Measurements from ENCODE around the gene GUCD1.
A peak's percentile ranks its signal among the peaks of the same experiment; 100 is the strongest.

GUCD1 gene

GRCh38 chr22:24504540-24504939 lies 50.4 kb downstream of the GUCD1 start:
- no peak for DNase-seq (ENCODE audit: low read depth in 1 of 2, low spot score in 1 of 2)

- DNase-seq (ENCODE audit: low read depth in 1 of 2, low spot score in 1 of 2), result no peak
These were observed 51.0 kb downstream of the GUCD1 start for GRCh38 chr22:24503843-24504338.

DNA sequence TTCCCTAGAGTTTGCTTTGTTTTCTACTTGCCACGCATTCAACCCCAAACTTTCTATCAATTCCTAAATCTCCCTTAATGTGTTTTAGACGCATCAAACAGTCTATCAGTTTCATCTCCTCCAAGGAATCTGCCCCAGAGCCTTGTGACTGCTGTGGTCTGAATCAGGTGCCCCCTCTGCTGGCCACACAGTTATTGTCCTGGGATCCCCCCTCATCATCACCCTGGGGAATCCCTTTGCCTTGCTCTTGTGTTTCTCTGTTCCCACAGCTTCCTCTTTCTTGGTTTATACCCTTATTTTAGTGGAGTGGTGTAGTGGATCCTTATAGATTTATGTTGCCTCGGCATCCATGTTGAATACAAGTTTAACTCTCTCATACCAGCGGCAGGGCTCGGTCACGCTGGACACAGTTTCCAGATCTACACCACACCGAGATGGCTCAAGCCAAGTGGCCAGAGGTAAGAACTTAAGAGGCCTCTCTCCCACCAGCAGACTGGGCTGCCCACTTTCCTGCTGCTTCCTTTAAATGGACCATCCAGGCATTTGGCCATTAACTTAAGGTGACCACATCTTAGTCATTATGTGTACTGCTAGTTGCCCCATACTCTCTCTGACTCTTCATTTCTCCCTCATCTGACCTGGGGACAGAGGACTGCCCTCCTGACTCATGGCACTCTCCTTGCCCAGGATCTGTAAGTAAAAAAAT lies 51.6 kb downstream of the GUCD1 start:
- peak; percentile 36 to 50 for DNase-seq (ENCODE audit: low read depth in 1 of 2, low spot score in 1 of 2)

GRCh38 chr22:24502541-24502940 lies 52.4 kb downstream of the GUCD1 start:
- no peak for DNase-seq (ENCODE audit: low read depth in 1 of 2, low spot score in 1 of 2)

GRCh38 chr22:24502034-24502433 lies 52.9 kb downstream of the GUCD1 start:
- no peak for DNase-seq (ENCODE audit: low read depth in 1 of 2, low spot score in 1 of 2)

- no peak for DNase-seq (ENCODE audit: low read depth in 1 of 2, low spot score in 1 of 2)
These were observed 53.5 kb downstream of the GUCD1 start for GRCh38 chr22:24501301-24502005.

DNA sequence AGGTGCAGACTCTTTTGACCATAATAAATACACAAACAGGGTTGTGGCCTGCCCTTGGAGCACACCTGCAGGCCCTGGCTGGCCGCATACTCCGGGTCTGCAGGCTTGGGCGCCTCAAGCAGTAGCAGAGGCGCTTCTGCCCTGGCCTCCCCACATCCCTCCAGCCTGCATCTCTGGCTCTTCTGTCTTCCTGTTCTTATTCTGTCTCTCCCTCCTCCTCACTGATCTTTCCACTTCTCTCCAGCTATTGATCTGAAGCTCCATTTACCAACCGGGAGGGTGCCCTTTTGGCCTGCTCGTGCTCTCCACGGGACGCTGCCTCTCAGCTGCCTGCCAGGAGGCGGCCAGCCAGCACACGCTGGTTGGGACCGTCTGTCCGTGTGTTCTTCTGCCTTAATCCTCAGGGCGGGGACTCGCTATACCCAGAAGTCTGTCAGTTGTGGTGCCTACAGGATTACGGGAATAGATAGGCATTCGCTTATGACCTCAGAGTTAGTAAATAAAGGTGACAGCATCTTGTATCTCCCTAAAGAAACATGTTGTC lies 54.6 kb downstream of the GUCD1 start:
- DNase-seq (ENCODE audit: low read depth in 1 of 2, low spot score in 1 of 2), result no peak

- no peak for DNase-seq (ENCODE audit: low read depth in 1 of 2, low spot score in 1 of 2)
These were observed 55.1 kb downstream of the GUCD1 start for GRCh38 chr22:24499706-24500276.

DNA sequence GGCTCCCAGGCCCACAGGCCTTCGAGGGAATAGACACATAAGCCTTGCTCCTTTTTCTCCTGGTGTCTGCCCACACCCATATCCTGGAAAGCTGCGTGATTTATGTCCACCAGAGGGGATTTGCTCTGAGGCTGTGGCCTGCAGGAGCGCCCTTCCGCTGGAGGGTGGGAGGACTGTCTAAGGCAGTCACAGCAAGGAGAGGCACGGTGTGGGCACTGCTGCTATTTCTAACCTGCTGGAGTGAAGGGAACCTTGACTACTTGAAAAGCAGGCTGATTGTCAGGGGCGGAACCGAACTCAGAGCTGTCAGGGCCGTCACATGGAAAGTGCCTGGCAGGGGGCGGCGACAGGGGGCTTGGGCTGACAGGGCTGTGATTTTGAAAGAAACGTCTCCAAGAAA lies 56.1 kb downstream of the GUCD1 start:
- no peak for DNase-seq (ENCODE audit: low read depth in 1 of 2, low spot score in 1 of 2)

- DNase-seq (ENCODE audit: low read depth in 1 of 2, low spot score in 1 of 2), result no peak
These were observed 57.1 kb downstream of the GUCD1 start for GRCh38 chr22:24497841-24498258.

- no peak for DNase-seq (ENCODE audit: low read depth in 1 of 2, low spot score in 1 of 2)
These were observed 58.3 kb downstream of the GUCD1 start for GRCh38 chr22:24496661-24497060.

GRCh38 chr22:24496234-24496633 lies 58.7 kb downstream of the GUCD1 start:
- DNase-seq (ENCODE audit: low read depth in 1 of 2, low spot score in 1 of 2), result no peak

DNA sequence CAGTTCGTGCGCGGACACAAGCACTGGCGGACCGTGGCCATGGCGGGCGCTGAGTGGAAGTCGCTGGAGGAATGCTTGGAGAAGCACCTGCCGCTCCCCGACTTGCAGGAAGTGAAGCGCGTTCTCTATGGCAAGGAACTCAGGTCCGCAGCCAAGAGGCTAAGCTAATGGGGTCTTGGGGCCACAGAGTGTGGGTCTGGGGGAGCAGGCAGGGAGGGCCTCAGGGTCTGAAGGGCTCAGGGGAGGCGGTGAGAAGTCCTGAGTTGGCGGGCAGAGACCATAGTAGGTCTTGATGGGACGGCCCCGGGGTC lies 59.6 kb downstream of the GUCD1 start:
- no peak for DNase-seq (ENCODE audit: low read depth in 1 of 2, low spot score in 1 of 2)

DNA sequence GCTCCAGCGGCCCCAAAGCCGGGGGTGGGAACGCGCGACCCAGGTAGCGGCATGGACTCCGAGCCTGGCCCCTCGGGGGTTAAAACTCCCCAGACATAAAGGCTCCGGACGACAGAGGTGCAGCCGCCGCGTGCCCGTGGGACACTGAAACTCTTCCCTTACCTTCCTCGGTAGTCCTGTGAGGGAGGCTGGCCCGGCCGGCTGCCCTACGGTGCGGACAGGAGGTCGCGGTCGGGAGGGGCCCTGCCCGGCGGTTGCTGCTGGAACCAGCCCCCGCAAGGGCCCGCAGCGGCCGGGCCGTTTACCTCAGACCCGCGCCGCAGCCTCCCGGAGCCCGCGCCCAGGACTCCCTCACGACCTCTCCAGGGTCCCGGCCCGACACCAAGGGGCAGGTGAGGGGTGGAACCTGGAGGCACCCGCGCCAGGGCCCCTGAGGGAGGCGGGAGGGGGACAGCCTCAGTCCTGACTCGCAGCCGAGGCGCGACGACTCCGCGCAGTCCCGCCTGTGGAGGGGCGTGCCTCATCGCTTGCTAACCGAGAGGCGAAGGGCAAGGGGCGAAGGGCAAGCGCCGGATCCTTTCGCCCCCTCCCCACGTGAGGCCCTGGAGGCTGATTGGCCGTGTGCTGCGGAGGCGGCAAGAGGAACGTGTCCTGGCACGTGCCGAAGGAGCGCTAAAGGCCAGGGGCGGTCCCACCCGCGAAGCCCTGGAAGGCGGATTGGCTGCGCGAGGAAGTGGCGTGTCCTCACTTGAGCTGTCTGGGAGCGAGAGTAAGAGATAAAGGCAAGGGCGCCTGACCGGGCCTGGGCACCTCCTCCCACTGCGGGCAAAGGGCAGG lies 60.2 kb downstream of the GUCD1 start, which contains the start of gene UPB1:
TSS of gene UPB1 (plus strand) at position 805 of the 837 bp plus-strand sequence. CDS start 72 bp downstream, outside the sequence.
- no peak for DNase-seq (ENCODE audit: low read depth in 1 of 2, low spot score in 1 of 2)

DNA sequence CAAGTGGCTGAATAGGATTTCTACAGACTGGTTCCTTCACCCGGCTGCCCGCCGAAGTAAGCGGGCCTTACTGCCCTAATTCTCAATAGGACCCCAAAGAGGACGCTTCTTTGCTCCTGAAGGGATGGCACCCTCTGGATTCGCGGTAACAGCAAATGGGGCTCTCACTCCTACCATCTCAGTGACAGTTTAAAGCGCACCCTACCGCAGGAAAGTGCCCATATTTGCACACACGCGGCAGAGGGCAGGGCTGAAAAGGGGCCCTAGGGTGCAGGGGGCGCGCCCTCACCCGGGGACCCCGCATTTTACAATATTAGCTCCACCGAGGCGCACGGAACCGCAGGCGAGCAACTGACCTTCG lies 60.8 kb downstream of the GUCD1 start:
- no peak for DNase-seq (ENCODE audit: low read depth in 1 of 2, low spot score in 1 of 2)

DNA sequence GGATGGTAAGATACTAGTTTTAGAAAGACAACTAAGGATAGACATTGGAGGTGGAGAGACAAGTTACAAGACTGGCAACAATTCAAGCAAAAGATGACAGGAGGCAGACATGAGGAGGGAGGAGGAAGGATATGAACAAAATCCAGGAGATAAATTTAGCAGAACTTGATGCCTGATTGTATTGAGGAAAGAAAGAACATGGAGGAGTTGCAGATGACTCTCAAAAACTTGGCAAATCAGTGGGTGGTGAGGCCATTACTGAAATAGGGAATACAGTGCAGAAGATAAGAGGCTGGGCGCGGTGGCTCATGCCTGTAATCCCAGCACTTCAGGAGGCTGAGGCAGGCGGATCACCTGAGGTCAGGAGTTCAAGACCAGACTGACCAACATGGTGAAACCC lies 62.5 kb downstream of the GUCD1 start:
- no peak for DNase-seq (ENCODE audit: low read depth in 1 of 2, low spot score in 1 of 2)
